Gastrocnemius medialis (tissue), 4 donors: ENCODE results near the gene ZNF787. TPM values are rescaled to one million over a fixed set of nuclear protein-coding genes. Genes with fewer than 3 reads are reported as not detected.

Source experiments
- ATAC-seq, 2 donors: fragments of 150-250 bp; one replicate each; pipeline ENCODE4 v1.9.1; 2016
- DNase-seq, 2 donors: peaks; one replicate each; pipeline ENCODE4 v3.0.0-alpha.2; 2019
- H3K27ac ChIP-seq, 4 donors: fragments of 200-600 bp; sonication (generic); 1 replicate in 1 of 4; 2 replicates in 3 of 4; pipeline ENCODE4 v1.5.1; 2016 to 2018; ENCODE audit warnings: mild to moderate bottlenecking in 2 of 4, moderate library complexity in 1 of 4
- H3K27me3 ChIP-seq, 3 donors: fragments of 200-600 bp; sonication (generic) in 2 of 3; 1 replicate in 1 of 3; 2 replicates in 2 of 3; pipeline versions ENCODE4 v1.5.1 to v1.6.0; 2016 to 2019; ENCODE audit warnings: mild to moderate bottlenecking in 1 of 3, moderate library complexity in 1 of 3
- H3K36me3 ChIP-seq, 2 donors: fragments of 200-600 bp; sonication (generic) in 1 of 2; one replicate each; pipeline ENCODE4 v1.5.1; 2017 to 2018
- H3K4me1 ChIP-seq, 2 donors: fragments of 200-600 bp; sonication (generic) in 1 of 2; one replicate each; pipeline ENCODE4 v1.5.1; 2016 to 2017; ENCODE audit warnings: mild to moderate bottlenecking in 2 of 2
- H3K4me3 ChIP-seq, 4 donors: fragments of 200-600 bp; sonication (generic) in 3 of 4; 1 replicate in 1 of 4; 2 replicates in 3 of 4; pipeline ENCODE4 v1.5.1; 2016 to 2019; ENCODE audit warnings: mild to moderate bottlenecking in 2 of 4
- H3K9me3 ChIP-seq, 3 donors: fragments of 200-600 bp; sonication (generic) in 2 of 3; 1 replicate in 1 of 3; 2 replicates in 2 of 3; pipeline ENCODE4 v1.5.1; 2016 to 2019
- CTCF ChIP-seq, 5 experiments: fragments of 450-650 bp in 3 of 5; fragments of 200-600 bp in 2 of 5; sonication (generic) in 2 of 5; IDR thresholded peaks in 4 of 5; conservative IDR thresholded peaks in 1 of 5; 1 replicate in 4 of 5; 2 replicates in 1 of 5; pipeline ENCODE4 v1.5.1; 2016 to 2019; ENCODE audit warnings: antibody characterized with exemption in 5 of 5, mild to moderate bottlenecking in 3 of 5, moderate library complexity in 3 of 5
- POLR2A ChIP-seq, 2 donors: fragments of 450-650 bp; IDR thresholded peaks; one replicate each; pipeline ENCODE4 v1.6.1; 2017; ENCODE audit warnings: antibody characterized with exemption in 2 of 2, mild to moderate bottlenecking in 2 of 2, moderate library complexity in 2 of 2
- in situ Hi-C, 4 donors: fragments of 200-750 bp; cut with MboI; loops; one replicate each; pipeline versions ENCODE4 v1.15.0 to v1.8.0; 2017; ENCODE audit warnings: low sequenced_read_pairs in 4 of 4
- intact Hi-C: fragments of 100-400 bp; cut with DNase I; formaldehyde crosslinking; loops from one replicate; pipeline ENCODE4 v1.15.1; 2023; ENCODE audit warnings: low total_unique reads
- total RNA-seq, 4 donors: library from RNA; depleted of rRNA; stranded (reverse); fragments of >200 nt; gene quantifications; one replicate each; pipeline versions ENCODE4 v1.1.0 to v1.2.3, GENCODE V29; 2016

ZNF787 gene
- total RNA-seq, 4 donors from 2014 or later, result 16.7 to 43.0 (median 26.5) TPM

DNA sequence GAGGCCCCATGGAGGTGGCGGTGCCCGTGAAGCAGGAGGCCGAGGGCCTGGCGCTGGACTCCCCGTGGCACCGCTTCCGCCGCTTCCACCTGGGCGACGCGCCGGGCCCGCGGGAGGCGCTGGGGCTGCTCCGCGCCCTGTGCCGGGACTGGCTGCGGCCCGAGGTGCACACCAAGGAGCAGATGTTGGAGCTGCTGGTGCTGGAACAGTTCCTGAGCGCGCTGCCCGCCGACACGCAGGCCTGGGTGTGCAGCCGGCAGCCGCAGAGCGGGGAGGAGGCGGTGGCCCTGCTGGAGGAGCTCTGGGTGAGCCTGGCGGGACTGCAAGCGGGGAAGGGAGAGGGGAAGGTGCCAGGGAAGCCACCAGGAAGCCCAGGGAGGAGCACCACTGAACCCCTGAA lies 25.8 kb upstream of the ZNF787 start:
- no peak for ATAC-seq

DNA sequence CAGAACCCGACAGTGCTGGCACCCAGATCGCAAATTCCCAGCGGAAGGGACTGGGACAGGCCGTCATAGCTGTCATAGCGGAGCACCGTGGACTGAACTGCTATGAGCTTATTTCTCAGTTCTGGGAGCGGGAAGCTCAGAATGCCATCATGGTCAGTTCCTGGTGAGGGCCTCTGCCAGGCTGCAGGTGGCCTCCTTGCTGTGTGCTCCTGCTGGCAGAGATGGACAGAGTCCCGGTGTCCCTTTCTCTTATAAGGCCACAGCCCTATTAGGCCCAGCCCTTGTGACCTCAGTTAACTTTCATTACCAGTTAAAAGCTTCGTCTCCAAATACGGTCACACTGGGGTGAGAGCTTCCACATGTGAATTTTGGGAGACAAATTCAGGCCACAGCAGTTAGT lies 24.6 kb upstream of the ZNF787 start:
- peaks cover 0 to 12% of the 10 kb centered on the region in 2 donors for H3K36me3 ChIP-seq
- no peaks in the 10 kb centered on the region for H3K9me3 ChIP-seq
- no peaks in the 10 kb centered on the region for H3K27me3 ChIP-seq
- TF ChIP-seq CTCF (IDR thresholded peaks at IDR 0.05 in 4 of 5, conservative IDR thresholded peaks at IDR 0.05 in 1 of 5) (no peak), POLR2A (IDR thresholded peaks at IDR 0.05) (no peak)
- peaks cover 12 to 24% of the 10 kb centered on the region in 2 donors for H3K4me1 ChIP-seq
- DNase-seq (no peak), ATAC-seq (no peak)
- no peak overlapping the region for H3K4me3 ChIP-seq
- in situ Hi-C loops (no loop called here), intact Hi-C loops (loop anchor here (10.0 kb wide), 1 partner anchor 449 kb away; the partner anchor contains the start of gene ZNF71)
- no peak overlapping the region for H3K27ac ChIP-seq

More for the DNA sequence above, 25.8 kb upstream of the ZNF787 start:
- Histone ChIP-seq H3K9me3 (no peaks in the 10 kb centered on the region), H3K4me1 (peaks cover 9 to 20% of the 10 kb centered on the region in 2 donors), H3K27me3 (no peaks in the 10 kb centered on the region), H3K27ac (no peak overlapping the region), H3K36me3 (peaks cover 0 to 12% of the 10 kb centered on the region in 2 donors), H3K4me3 (no peak overlapping the region)
- intact Hi-C loops (loop anchor here (10.0 kb wide), 1 partner anchor 448 kb away; the partner anchor contains the start of gene ZNF71), in situ Hi-C loops (no loop called here)
- TF ChIP-seq POLR2A (IDR thresholded peaks at IDR 0.05) (no peak), CTCF (IDR thresholded peaks at IDR 0.05 in 4 of 5, conservative IDR thresholded peaks at IDR 0.05 in 1 of 5) (no peak)
- DNase-seq, result no peak

DNA sequence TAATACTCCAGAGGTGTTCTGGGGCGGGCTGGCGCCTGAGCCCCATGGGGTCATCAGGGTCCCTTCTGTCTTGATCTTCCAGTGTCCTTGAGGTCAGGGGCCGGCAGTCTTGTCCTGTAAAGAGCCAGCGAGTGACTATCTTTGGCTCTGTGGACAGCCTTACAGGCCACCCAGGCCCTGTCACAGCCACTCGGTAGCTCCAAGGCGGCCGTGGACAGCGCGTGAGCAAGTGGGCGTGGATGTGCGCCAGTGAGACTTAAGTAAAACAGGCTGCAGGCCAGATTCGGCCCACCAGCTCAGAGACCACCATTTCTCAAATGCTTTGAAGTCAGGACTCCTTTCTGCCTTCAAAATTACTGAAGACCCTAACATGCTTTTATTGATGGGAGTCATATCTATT lies 23.7 kb upstream of the ZNF787 start:
- DNase-seq, result no peak
- Histone ChIP-seq H3K27ac (no peak overlapping the region), H3K27me3 (no peaks in the 10 kb centered on the region), H3K9me3 (no peaks in the 10 kb centered on the region), H3K4me1 (peaks cover 8 to 20% of the 10 kb centered on the region in 2 donors), H3K4me3 (no peak overlapping the region), H3K36me3 (peaks cover 0 to 12% of the 10 kb centered on the region in 2 donors)
- intact Hi-C loops (loop anchor here (5.0 to 10.0 kb wide), 3 partner anchors 38 to 450 kb away; partner anchors contain the start of genes ZNF71 and ZSCAN5A), in situ Hi-C loops (no loop called here)
- no peak for ATAC-seq
- TF ChIP-seq CTCF (IDR thresholded peaks at IDR 0.05 in 4 of 5, conservative IDR thresholded peaks at IDR 0.05 in 1 of 5), result no peak
- TF ChIP-seq POLR2A (IDR thresholded peaks at IDR 0.05), result no peak

- Histone ChIP-seq H3K27me3 (no peaks in the 10 kb centered on the region), H3K9me3 (no peaks in the 10 kb centered on the region), H3K4me1 (peaks cover 11 to 21% of the 10 kb centered on the region in 2 donors), H3K27ac (no peak overlapping the region), H3K36me3 (peaks cover 0 to 12% of the 10 kb centered on the region in 2 donors), H3K4me3 (no peak overlapping the region)
- ATAC-seq, result no peak
- no peak for TF ChIP-seq CTCF (IDR thresholded peaks at IDR 0.05 in 4 of 5, conservative IDR thresholded peaks at IDR 0.05 in 1 of 5)
- TF ChIP-seq POLR2A (IDR thresholded peaks at IDR 0.05), result no peak
- no peak for DNase-seq
- intact Hi-C loops, result loop anchor here (5.0 to 10.0 kb wide), 3 partner anchors 37 to 450 kb away; partner anchors contain the start of genes ZNF71 and ZSCAN5A
- in situ Hi-C loops, result no loop called here
Observed at GRCh38 chr19:56144376-56144775, 23.3 kb upstream of the ZNF787 start.
